ENCODE measurements around the gene RAC2.

RAC2 gene

DNA sequence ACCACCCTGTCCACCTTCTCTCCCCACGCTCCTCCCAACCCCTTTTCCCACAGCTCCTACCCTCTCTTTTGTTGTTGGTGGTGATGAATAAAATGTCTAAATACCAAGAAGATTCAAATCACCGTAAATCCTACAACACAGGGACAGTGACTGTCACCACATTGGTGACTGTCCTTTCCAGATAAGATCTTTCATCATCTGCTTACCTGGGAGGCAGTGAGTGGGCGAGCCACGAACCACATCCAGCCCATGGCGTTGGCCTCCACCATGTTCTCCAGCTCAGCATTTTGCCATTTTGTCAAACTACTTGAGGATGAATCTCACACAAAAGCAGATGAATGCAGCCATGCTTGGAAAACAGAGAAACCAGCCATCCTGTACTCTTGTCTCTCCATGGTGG, 31.6 kb upstream of the RAC2 start:
- no peak for DNase-seq (ENCODE audit: low read depth)

DNA sequence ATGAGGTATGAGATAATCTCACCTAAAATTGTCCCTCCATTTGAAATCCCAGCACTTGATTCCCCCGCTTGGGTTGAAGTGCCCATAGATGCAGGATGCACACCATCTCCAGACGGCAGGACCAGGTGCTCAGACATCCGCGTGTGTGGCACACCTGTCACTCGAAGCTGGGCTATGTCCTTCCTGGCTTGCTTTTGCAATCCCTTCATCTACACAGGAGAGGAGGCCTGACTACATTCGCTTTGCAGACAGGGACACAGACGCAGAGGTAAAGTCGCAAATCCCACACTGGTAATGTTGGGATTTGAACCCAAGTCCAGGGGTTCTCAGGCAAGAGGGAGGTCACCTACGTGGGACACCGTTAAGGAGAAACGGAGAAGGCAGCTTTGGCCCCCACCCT, 31.1 kb upstream of the RAC2 start:
- DNase-seq (ENCODE audit: low read depth), result no peak

GRCh38 chr22:37274380-37274862, 30.4 kb upstream of the RAC2 start:
- DNase-seq (ENCODE audit: low read depth), result no peak

GRCh38 chr22:37273846-37274225, 29.8 kb upstream of the RAC2 start:
- DNase-seq (ENCODE audit: low read depth), result no peak

DNA sequence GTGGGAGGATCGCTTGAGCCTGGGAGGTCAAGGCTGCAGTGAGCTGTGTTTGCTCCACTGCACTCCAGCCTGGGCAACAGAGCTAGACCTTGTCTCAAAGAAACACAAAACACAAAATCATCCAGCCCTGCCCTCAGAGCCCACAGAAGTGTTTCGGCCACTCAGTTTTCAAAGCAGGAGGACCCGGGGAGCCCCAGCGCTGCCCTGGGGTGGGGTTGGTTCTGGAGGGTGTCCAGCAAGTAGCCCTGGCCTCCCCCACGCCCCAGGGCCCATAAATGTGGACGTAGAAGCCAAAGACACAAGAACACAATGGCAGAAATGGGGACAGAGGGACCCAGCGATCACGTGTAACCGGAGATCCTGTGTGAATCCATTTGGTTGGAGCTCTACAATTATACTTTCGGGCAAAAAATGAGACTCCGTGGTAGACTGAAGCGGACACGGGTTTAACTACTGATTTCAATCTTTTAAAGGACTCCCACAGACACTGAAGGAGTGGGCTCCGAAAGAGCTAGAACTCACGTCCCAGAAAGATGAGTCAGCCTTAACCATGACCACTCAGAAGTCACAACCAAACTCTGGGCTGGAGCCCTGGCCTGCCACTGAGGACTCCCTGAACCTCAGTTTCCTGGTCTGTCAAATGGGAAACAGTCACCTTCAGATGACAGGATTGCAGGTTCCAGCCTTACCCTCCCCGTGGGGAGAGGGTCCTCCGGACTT, 29.2 kb upstream of the RAC2 start:
- no peak for DNase-seq (ENCODE audit: low read depth)

GRCh38 chr22:37270928-37271650, 27.0 kb upstream of the RAC2 start:
- no peak for DNase-seq (ENCODE audit: low read depth)

- no peak for DNase-seq (ENCODE audit: low read depth)
These were observed 26.0 kb upstream of the RAC2 start for GRCh38 chr22:37269936-37270678.

DNA sequence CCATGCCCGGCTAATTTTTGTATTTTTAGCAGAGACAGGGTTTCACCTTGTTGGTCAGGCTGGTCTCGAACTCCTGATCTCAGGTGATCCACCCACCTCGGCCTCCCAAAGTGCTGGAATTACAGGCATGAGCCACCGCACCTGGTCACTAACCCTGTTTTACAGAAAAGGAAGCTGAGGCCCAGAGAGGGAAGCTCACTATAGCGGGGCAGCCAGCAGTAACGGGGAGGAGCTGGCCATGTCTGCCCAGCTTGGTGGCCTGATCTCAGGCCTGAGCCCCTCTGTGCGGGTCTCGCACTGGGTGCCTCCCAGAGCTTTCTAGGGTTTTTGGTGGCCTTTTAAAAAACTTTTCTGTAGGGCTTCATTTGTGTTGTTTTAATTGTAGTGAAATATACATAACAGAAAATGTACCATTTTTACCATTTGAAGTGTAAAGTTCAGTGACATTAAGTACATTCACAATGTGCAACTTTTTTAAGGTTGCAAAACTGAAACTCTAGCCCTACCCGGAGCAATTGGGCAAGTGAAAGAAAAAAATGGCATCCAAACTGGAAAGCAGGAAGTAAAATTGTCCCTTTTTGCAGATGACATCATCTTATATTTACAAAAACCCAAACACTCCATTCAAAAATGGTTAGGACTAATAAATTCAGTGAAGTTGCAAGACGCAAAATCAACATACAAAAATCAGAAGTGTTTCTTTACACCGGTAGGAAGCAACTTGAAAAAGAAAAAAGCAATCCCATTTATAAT, 23.8 kb upstream of the RAC2 start:
- DNase-seq (ENCODE audit: low read depth), result no peak

GRCh38 chr22:37267135-37267587, 23.1 kb upstream of the RAC2 start:
- peak; percentile 68 for DNase-seq (ENCODE audit: low read depth)

GRCh38 chr22:37266581-37267134, 22.6 kb upstream of the RAC2 start:
- DNase-seq (ENCODE audit: low read depth), result no peak

DNA sequence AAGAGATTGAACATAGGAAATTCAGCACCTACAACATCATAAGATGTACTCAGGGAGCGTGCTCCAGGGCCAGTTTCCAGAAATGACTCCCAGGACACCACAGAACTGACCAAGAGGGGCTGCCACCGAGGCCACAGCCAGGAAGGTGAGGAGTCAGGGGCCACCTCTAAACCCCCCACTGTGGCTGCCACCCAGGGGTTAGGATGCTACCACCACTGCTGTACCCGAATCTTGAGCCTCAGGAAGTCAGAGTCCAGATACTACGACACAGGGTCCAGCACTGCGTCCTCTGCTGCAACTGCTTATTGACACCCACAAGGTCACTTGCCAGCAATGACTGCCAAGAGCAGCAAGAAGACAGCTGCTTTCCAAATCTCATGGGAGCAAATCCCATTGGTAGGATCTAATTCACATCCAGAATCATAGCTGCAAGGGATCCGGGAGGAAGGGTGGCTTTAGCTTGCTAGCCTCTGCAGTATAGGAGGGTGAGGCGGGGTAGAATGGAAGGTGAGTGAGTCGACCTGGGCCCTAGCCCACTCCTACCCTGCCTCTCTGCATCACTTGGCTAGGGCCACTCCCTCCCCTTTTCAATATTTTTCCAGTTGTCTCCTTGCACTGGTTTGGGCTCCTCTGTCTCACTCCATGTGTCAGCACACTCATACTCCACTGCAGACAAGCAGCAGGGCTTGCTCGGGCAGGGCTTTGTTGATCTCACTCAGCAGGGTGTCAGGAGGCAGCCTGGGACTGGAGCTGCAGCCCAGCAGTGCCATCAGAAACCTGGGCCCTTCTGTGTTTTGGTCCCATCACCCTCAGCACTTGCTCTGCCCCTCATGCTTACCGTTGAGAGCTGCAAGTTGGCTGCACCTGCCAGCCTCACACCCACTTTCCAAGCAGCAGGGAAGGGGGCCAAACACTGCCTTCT, 20.2 kb upstream of the RAC2 start:
- DNase-seq (ENCODE audit: low read depth), result no peak

GRCh38 chr22:37262346-37262745, 18.3 kb upstream of the RAC2 start:
- DNase-seq (ENCODE audit: low read depth), result no peak

- no peak for DNase-seq (ENCODE audit: low read depth)
These were observed 16.9 kb upstream of the RAC2 start for GRCh38 chr22:37260901-37261336.

DNA sequence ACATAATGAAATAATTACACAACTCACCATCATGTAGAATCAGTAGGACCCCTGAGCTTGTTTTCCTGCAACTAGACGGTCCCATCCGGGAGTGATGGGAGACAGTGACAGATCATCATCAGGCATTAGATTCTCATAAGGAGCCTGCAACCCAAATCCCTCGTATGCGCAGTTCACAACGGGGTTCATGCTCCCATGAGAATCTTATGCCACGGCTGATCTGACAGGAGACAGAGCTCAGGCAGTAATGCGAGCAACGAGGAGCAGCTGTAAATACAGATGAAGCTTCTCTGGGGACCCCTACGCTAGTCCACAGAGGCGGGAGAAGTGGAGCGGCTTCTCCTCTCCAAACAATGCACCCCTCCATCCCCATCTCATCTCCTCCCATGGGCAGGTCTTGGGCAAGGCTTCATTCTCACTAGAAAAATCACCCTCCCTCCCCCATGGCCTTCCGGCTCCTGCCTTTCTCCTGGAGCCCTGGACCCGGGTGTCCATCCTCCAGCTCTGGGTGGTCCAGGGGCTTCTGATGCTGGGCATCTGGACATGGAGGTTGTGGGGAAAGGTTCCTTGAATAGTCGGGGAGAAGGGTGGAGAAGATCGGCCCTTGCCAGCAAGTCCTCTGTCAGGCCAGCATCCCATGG, 16.2 kb upstream of the RAC2 start:
- DNase-seq (ENCODE audit: low read depth), result no peak

GRCh38 chr22:37259540-37260029, 15.5 kb upstream of the RAC2 start:
- DNase-seq (ENCODE audit: low read depth), result no peak

- no peak for DNase-seq (ENCODE audit: low read depth)
These were observed 14.8 kb upstream of the RAC2 start for GRCh38 chr22:37258753-37259401.

GRCh38 chr22:37258005-37258752, 14.1 kb upstream of the RAC2 start:
- DNase-seq (ENCODE audit: low read depth), result no peak

DNA sequence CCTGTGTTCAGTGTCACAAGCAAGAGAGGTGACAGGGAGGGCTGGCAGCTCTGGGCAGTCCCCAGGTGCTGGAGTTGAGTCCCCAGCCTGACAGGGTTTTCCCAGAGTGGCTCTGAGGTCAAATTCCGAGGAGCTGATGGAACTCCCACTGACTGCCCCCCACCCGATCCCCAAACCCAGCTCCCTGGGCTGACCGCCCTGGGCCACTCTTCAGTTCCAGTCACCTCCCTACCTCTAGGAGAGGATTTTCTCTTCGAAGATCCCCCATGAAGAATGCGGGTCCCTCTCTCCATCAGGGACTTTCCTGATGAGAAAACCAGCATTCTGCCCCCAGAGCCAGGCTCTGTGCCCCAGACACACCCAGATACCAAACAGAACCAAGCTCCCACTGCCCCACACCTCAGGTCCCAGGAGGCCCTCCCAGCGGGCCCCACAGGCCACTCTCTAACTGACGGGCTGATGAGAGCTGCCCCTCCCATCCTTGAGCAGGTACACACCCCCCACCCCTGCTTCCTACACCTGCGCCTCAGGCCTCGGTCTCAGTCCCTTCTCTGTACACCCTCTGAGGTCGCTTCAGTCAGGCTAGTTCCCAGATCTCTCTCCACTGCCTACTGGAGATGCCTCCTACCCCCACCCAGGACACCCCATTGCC, 12.1 kb upstream of the RAC2 start:
- no peak for DNase-seq (ENCODE audit: low read depth)

Measured in activated T-cell treated with anti-CD3 and anti-CD28 coated beads for 1 hour (primary cell).